GM12892 (cell line): ENCODE data around the gene HSD17B4.

Source experiments
- POLR2A ChIP-seq: IDR thresholded peaks from 2 replicates; pipeline ENCODE4 v1.6.1; 2011; ENCODE audit warnings: low read depth, low read length, control low read depth
- POLR2AphosphoS5 ChIP-seq: IDR thresholded peaks from 2 replicates; pipeline ENCODE4 v1.6.1; 2011; ENCODE audit warnings: low read depth, low read length, control low read depth
- TAF1 ChIP-seq: IDR thresholded peaks from 2 replicates; pipeline ENCODE4 v1.6.1; 2011; ENCODE audit warnings: low read depth, mild to moderate bottlenecking, control low read depth, low read length, borderline replicate concordance

- TF ChIP-seq POLR2AphosphoS5 (no peak), POLR2A (no peak), TAF1 (no peak)
Measured at GRCh38 chr5:119465640-119466039, 13.3 kb downstream of the HSD17B4 start.
